DMS153 treated with DMSO at 0.1 percent for 48 hours (cell line): ENCODE results near the gene EIF3L.

ENCODE experiments used
- DNase-seq: peaks from one replicate; lab custom pipeline; 2025; ENCODE audit not compliant: unreplicated experiment; lab: John Stamatoyannopoulos, UW

EIF3L gene

DNA sequence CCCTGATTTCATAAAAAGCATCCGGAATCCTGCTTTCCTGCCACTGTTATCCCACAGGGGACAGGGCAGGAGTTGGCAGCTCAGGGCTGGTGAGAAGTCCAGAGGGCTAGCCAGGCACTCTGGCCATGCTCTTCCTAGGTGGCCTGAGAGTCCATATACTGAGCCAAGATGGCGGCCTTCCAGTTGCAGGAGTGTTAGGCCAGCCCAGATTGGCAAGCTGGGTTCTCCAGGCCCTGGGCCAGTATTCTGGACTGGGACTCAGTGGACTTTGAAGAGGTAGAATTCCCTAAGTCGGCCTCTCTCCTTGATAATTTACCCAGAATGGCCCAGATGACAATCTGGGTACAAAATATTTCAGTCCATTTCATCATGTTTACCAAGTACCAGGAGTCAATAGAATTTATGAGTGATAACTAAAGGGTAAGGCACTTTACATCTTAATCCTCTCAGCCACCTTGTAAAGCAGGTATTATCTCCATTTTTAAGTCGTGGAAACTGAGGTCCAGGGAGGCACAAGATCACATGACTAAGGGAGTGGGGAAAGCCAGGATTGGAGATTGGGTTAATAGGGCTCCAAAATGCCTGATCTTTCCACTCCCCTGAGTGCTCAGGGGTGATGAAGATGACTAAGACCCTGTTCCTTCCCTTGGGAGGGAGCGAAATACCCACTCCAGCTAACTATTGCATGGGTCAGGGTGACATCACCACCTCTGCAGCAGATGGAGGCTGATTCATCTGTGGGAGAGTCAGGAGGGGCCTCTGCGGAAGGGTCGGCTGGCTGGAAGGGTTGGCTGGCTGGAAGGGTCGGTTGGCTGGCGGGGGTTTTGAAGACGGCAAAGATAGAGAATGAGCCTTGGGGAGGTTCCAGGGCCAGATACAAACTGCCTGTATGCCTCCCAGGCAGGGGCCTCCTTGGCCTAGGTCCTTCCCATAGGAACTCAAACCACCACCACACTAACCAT, 55.6 kb downstream of the EIF3L start:
- DNase-seq = no peak

DNA sequence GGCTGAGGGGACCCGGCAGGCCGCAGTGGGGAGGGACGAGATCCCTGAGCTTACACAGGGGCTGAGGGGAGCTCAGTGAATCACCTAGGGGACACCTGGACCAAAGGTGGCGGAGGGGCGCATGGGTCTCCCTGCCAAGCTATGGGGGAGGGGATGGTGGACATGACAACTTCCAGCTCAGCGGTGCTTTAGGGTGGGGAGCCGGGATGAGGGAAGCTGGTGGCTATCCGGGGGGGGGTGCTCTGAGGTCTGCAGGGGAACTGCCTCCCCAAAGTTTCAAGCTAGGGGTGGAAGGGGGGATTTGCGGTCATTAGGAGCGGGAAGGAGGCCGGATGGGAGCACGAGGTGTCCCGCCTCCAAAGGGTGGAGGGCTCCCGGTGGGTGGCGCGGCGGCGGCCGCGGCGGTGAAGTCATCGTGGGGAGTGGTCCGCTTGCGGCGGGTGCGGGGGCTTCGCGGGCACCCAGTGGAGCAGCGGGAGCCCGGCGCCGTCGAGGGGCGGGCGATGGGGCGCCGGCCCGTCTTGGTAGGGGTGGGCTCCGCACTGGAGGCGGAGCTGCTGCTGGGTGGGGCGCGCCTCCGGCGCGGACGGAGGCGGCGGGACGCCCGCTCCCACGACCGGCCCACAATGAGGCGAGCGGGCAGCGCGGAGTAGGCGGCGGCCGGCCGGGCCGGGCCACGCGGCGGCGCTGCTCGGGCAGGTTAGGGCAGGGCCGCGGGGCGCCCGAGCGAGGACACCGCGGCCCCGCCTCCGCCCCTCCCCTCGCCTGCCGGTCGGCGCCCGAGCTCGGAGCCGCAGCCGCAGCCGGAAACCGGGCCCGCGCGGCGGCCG, 56.5 kb downstream of the EIF3L start, which contains the start of gene MICALL1:
Gene MICALL1 (plus strand): TSS at position 764 of the 830 bp plus-strand sequence. CDS start 126 bp downstream, outside the sequence.
- DNase-seq = peak; percentile 11

DNA sequence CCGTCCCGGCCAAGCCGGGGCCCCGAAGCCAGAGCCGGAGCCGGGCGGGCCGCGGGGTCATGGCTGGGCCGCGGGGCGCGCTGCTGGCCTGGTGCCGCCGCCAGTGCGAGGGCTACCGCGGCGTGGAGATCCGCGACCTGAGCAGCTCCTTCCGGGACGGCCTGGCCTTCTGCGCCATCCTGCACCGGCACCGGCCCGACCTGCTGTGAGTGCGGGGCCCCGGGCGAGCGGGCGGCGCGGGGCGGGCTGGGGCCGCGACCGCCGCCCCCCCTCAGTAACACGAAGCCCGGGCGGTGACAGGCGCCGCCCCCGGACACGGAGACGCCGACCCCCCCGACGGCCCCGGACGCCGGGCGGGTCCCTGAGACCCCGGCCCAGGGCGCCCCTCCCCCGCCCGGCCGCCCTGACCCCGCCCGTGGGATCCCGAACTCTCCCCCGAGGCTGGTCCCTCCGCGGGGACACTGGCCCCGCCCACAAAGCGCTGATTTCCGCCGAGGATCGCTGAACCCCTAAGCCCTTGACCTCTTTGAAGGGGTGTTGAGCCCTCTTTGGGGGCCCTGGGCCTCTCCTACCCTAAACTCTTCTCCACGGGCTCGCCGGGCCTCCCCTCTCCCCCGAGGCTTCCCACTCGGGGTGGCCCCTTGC, 57.3 kb downstream of the EIF3L start:
- no peak for DNase-seq

GRCh38 chr22:37907036-37907954, 58.1 kb downstream of the EIF3L start:
- DNase-seq = no peak

- DNase-seq = no peak
Measured at GRCh38 chr22:37909766-37910165, 60.5 kb downstream of the EIF3L start.

DNA sequence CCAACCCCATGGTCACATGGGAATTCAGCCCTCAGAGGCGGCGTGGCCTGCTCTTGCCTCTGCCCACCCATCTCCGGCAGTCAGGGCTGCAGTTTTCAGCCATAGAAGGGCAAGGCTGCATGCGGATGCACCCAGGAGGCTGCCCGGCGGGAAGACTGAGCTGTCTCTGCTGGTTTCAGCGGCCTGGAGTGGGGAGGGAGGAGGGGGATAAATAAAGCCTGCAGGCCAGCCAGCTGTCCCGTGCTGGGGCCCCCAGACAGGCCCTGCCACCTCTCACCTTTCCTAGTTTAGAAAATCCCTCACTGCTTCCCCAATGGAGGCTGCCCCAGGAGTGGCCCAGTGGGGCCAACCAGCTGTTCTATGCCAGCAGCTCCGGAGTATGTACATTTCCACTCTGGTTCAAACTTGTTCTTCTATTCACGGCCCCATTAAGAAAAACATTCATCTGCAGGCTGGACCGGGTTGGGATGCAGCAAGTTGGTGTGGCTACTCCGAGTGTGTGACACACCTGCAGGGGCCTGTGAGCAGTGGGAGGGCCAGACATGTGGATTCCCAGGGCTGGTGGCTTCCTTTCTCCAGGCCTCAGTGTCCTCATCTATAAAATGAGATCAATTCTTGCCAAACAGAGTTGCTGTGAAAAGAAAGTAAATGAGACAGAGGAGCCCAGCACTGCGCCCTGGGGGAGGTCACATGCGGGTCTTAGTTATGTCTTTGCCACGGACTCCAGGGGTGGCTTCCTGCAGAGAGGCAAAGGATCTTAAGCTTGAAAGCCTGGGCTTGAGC, 61.9 kb downstream of the EIF3L start:
- DNase-seq = no peak

DNA sequence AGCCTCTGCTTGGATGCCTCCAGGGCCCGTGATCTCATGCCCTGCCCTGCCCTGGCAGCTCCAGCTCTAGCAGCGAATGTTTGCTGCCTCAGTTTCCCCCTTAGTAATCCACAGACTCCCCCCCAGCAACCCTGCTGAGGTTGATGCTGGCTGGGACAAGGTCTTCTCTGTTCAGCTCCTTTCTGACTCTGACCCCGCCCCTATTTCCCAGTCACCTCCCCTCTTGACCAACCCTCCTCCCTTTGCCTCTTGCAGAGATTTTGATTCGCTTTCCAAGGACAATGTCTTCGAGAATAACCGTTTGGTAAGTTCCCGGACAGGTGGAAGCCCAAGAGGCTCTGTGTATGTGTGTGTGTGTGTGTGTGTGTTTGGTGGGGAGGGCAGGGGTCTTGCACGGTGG, 62.5 kb downstream of the EIF3L start:
- no peak for DNase-seq

DNA sequence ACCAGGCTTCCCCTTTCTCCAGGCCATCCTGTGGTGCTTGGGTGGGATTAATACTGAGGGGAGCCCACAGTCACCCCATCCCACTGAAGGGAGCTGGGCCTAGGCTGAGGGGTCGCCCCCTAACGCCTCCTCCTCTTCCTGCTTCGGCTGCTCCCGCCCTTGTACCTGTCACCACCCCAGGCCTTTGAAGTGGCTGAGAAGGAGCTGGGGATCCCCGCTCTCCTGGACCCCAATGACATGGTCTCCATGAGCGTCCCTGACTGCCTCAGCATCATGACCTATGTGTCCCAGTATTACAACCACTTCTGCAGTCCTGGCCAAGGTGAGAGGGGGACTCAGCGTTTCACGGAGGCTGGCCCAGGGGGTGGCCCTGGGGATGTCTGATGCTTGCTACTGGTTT, 63.0 kb downstream of the EIF3L start:
- DNase-seq = no peak

DNA sequence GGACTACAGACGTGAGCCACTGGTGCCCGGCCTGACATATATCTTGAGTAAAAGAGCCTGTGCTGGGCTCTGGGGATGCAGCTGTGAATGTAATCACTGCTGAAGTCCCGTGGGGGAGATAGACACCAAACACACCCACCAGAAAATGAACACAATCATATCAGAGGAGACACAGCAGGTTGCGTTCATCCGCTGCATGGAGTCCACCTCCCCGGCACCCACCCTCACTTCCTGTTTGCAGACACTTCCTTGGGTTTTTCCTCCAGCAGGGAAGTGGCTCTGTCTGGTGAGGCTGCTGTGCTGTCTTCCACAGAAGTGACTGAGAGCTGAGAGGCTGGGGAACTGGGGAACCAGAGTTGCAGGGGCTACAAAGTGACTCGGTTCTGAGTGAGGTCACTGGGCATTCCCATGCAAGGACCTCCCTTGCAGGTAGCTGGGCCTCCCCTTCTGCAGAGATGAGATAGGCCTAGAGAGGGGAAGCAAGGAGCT, 64.1 kb downstream of the EIF3L start:
- no peak for DNase-seq

GRCh38 chr22:37916311-37916710, 67.1 kb downstream of the EIF3L start:
- DNase-seq = no peak

- no peak for DNase-seq
Measured at GRCh38 chr22:37917874-37918548, 68.8 kb downstream of the EIF3L start.

DNA sequence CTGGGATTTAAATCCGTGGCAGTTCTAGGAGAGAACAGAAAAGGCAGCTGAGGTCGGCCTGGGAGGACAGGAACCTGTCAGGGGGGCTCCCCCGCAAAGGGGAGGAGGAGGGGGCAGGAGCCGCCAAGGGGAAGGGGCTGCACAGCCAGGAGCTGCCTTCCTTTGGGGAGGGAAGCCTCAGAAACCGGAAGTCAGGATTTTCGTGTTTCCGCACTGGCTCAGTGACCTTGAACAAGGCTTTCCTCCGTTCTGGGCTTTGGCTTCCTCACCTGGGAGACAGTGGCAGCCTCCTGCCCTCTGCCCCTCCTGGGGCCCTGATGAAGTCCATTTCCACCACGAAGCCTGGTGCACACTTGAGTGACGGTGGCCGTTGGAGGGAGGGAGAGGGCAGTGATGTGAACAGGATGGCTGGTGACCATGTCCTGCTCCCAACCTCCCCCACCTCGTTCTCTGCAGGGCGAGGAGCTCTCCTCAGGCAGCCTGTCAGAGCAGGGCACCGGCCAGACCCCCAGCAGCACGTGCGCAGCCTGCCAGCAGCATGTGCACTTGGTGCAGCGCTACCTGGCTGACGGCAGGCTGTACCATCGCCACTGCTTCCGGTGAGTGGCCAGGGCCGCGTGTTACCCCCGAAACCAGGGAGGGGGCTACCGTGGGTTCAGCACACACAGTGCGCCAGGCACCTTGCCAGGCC, 69.5 kb downstream of the EIF3L start:
- no peak for DNase-seq

GRCh38 chr22:37920126-37920525, 70.9 kb downstream of the EIF3L start:
- no peak for DNase-seq

DNA sequence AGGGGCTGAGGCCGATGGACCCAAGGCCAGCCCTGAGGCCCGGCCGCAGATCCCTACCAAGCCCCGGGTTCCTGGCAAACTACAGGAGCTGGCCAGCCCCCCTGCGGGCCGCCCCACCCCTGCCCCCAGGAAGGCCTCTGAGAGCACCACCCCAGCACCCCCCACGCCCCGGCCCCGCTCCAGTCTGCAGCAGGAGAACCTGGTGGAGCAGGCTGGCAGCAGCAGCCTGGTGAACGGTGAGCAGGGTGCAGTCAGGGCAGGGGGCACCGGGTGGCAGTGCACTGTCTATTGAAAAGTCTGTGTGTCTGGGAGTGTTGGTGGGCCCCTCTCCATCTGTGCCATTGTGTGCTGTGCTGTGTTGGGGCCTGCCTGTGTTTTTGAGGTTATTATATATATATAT, 73.0 kb downstream of the EIF3L start:
- no peak for DNase-seq

GRCh38 chr22:37923927-37924326, 74.7 kb downstream of the EIF3L start:
- DNase-seq = no peak

- DNase-seq = no peak
Measured at GRCh38 chr22:37924386-37925065, 75.3 kb downstream of the EIF3L start.

- no peak for DNase-seq
Measured at GRCh38 chr22:37925330-37925729, 76.1 kb downstream of the EIF3L start.

DNA sequence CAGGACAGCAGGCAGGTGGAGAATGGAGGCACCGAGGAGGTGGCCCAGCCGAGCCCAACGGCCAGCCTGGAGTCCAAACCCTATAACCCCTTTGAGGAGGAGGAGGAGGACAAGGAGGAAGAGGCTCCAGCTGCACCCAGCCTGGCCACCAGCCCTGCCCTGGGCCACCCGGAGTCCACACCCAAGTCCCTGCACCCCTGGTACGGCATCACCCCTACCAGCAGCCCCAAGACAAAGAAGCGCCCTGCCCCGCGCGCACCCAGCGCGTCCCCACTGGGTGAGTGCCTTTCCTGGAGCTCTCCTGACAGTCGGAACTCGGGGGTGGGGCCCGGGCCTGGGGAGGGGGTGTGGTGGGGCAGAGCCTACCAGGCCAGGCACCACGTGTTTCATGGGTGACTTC, 76.5 kb downstream of the EIF3L start:
- DNase-seq = no peak
